KMS-11 (cell line): ENCODE measurements around the gene ADAM29.
"Not testable (repeated sequence)": the region's sequence is repeated elsewhere in the genome, so short reads cannot be mapped to it uniquely, and the experiment has no call there.

ENCODE experiments used
- H2AFZ ChIP-seq: fragments of 200-600 bp; sonication (generic); 2 replicates; pipeline ENCODE4 v1.6.1; 2016; ENCODE audit warnings: antibody characterized with exemption, mixed run types, low read depth
- H3K27ac ChIP-seq: fragments of 200-600 bp; sonication (generic); 2 replicates; pipeline ENCODE4 v1.6.1; 2016; ENCODE audit warnings: mild to moderate bottlenecking, mixed run types
- H3K27me3 ChIP-seq: fragments of 200-600 bp; sonication (generic); 2 replicates; pipeline ENCODE4 v1.6.1; 2017; ENCODE audit warnings: mild to moderate bottlenecking, low read depth, mixed run types, moderate library complexity; ENCODE audit not compliant: insufficient read depth
- H3K36me3 ChIP-seq: fragments of 200-600 bp; sonication (generic); 2 replicates; pipeline ENCODE4 v1.6.1; 2017; ENCODE audit warnings: mild to moderate bottlenecking, mixed run types; ENCODE audit not compliant: insufficient read depth
- H3K4me1 ChIP-seq: fragments of 200-600 bp; sonication (generic); 2 replicates; pipeline ENCODE4 v1.6.1; 2016; ENCODE audit warnings: mild to moderate bottlenecking, low read depth, mixed run types; ENCODE audit not compliant: poor library complexity, severe bottlenecking
- H3K4me2 ChIP-seq: fragments of 200-600 bp; sonication (generic); 2 replicates; pipeline ENCODE4 v1.7.0; 2016; ENCODE audit warnings: mild to moderate bottlenecking, mixed run types
- H3K4me3 ChIP-seq: fragments of 200-600 bp; sonication (generic); IDR thresholded peaks from 2 replicates; pipeline ENCODE4 v1.6.1; 2017; ENCODE audit warnings: low read depth, low read length, mixed read lengths; ENCODE audit not compliant: insufficient read depth
- H3K79me2 ChIP-seq: fragments of 200-600 bp; sonication (generic); 2 replicates; pipeline ENCODE4 v1.6.1; 2016; ENCODE audit warnings: low read depth, mixed run types; ENCODE audit not compliant: insufficient read depth
- H3K9ac ChIP-seq: fragments of 200-600 bp; sonication (generic); 2 replicates; pipeline ENCODE4 v1.6.1; 2016; ENCODE audit warnings: mild to moderate bottlenecking, mixed run types
- H4K20me1 ChIP-seq: fragments of 200-600 bp; sonication (generic); 2 replicates; pipeline ENCODE4 v1.6.1; 2016; ENCODE audit warnings: mild to moderate bottlenecking, mixed run types; ENCODE audit not compliant: insufficient read depth
- CTCF ChIP-seq: fragments of 200-600 bp; sonication (generic); conservative IDR thresholded peaks from 2 replicates; pipeline ENCODE4 v1.6.1; 2017; ENCODE audit warnings: low read depth, mild to moderate bottlenecking, antibody characterized with exemption, low read length, moderate library complexity, mixed read lengths

The ADAM29 gene

GRCh38 chr4:174973336-174973735 is 55.2 kb downstream of the ADAM29 start:
- Histone ChIP-seq H3K4me1 (peaks cover 11% of the 10 kb centered on the region), H4K20me1 (no peaks in the 10 kb centered on the region), H3K27me3 (no peaks in the 10 kb centered on the region), H3K4me2 (no peak overlapping the region), H3K36me3 (no peaks in the 10 kb centered on the region), H2AFZ (no peak overlapping the region), H3K4me3 (no peak overlapping the region), H3K79me2 (no peaks in the 10 kb centered on the region), H3K27ac (no peak overlapping the region), H3K9ac (no peak overlapping the region)
- no peak for TF ChIP-seq CTCF

- Histone ChIP-seq H3K36me3 (no peaks in the 10 kb centered on the region), H3K27me3 (no peaks in the 10 kb centered on the region), H3K4me2 (no peak overlapping the region), H4K20me1 (no peaks in the 10 kb centered on the region), H2AFZ (no peak overlapping the region), H3K9ac (no peak overlapping the region), H3K4me3 (no peak overlapping the region), H3K79me2 (no peaks in the 10 kb centered on the region), H3K27ac (no peak overlapping the region), H3K4me1 (no peaks in the 10 kb centered on the region)
- TF ChIP-seq CTCF: no peak
These were observed 65.1 kb downstream of the ADAM29 start for GRCh38 chr4:174983128-174983750.

- not testable (repeated sequence) for H3K4me3 ChIP-seq, H3K4me1 ChIP-seq, H3K27me3 ChIP-seq, H4K20me1 ChIP-seq, H3K9ac ChIP-seq, H3K79me2 ChIP-seq, H2AFZ ChIP-seq, H3K36me3 ChIP-seq, H3K4me2 ChIP-seq, H3K27ac ChIP-seq
These were observed 65.7 kb downstream of the ADAM29 start for GRCh38 chr4:174983870-174984269.

- H2AFZ ChIP-seq: no peak overlapping the region
These were observed 71.6 kb downstream of the ADAM29 start for GRCh38 chr4:174989791-174990190.

More at GRCh38 chr4:174989791-174990190, 71.6 kb downstream of the ADAM29 start:
- no peaks in the 10 kb centered on the region for H3K36me3 ChIP-seq
- peaks cover 2% of the 10 kb centered on the region for H3K4me1 ChIP-seq
- H3K4me2 ChIP-seq: no peak overlapping the region
- no peak for TF ChIP-seq CTCF
- no peak overlapping the region for H3K9ac ChIP-seq
- no peaks in the 10 kb centered on the region for H3K79me2 ChIP-seq
- no peak overlapping the region for H3K27ac ChIP-seq
- H4K20me1 ChIP-seq: no peaks in the 10 kb centered on the region
- no peak overlapping the region for H3K4me3 ChIP-seq
- H3K27me3 ChIP-seq: no peaks in the 10 kb centered on the region
